HG03103 (cell line): Measurements from ENCODE around the gene FGF22.
"Not testable (repeated sequence)": the region's sequence is repeated elsewhere in the genome, so short reads cannot be mapped to it uniquely, and the experiment has no call there.

ENCODE experiments used
- ATAC-seq: cut with Tn5 transposase; IDR thresholded peaks from one replicate; pipeline ENCODE4 v1.9.1; 2021; ENCODE audit warnings: low read depth; ENCODE audit not compliant: unreplicated experiment

The FGF22 gene

GRCh38 chr19:605061-605971, 34.4 kb upstream of the FGF22 start:
- ATAC-seq: not testable (repeated sequence)

- ATAC-seq: no peak
Observed at GRCh38 chr19:607301-608154, 32.2 kb upstream of the FGF22 start.

- ATAC-seq: no peak
Observed at GRCh38 chr19:608155-609003, 31.3 kb upstream of the FGF22 start.

- no peak for ATAC-seq
Observed at GRCh38 chr19:609004-609346, 30.7 kb upstream of the FGF22 start.

- ATAC-seq: no peak
Observed at GRCh38 chr19:610071-610800, 29.4 kb upstream of the FGF22 start.

- ATAC-seq: no peak
Observed at GRCh38 chr19:610801-611480, 28.7 kb upstream of the FGF22 start.

- ATAC-seq: no peak
Observed at GRCh38 chr19:611481-611868, 28.2 kb upstream of the FGF22 start.

- ATAC-seq: no peak
Observed at GRCh38 chr19:612941-613340, 26.7 kb upstream of the FGF22 start.

GRCh38 chr19:613732-614567, 25.7 kb upstream of the FGF22 start:
- ATAC-seq: no peak

- no peak for ATAC-seq
Observed at GRCh38 chr19:615619-616018, 24.1 kb upstream of the FGF22 start.

- no peak for ATAC-seq
Observed at GRCh38 chr19:616062-616700, 23.5 kb upstream of the FGF22 start.

GRCh38 chr19:616747-617526, 22.7 kb upstream of the FGF22 start:
- no peak for ATAC-seq

GRCh38 chr19:617551-618246, 22.0 kb upstream of the FGF22 start:
- no peak for ATAC-seq

GRCh38 chr19:618247-618619, 21.4 kb upstream of the FGF22 start:
- ATAC-seq: no peak

- no peak for ATAC-seq
Observed at GRCh38 chr19:618674-619285, 20.9 kb upstream of the FGF22 start.

GRCh38 chr19:619286-620002, 20.2 kb upstream of the FGF22 start:
- no peak for ATAC-seq
